GM18520 (cell line): ENCODE data around the gene GSK3B.
"Not testable (repeated sequence)": the region's sequence is repeated elsewhere in the genome, so short reads cannot be mapped to it uniquely, and the experiment has no call there.

Experiments used
- ATAC-seq: cut with Tn5 transposase; IDR thresholded peaks from one replicate; pipeline ENCODE4 v1.9.1; 2021; ENCODE audit not compliant: unreplicated experiment

The GSK3B gene

DNA sequence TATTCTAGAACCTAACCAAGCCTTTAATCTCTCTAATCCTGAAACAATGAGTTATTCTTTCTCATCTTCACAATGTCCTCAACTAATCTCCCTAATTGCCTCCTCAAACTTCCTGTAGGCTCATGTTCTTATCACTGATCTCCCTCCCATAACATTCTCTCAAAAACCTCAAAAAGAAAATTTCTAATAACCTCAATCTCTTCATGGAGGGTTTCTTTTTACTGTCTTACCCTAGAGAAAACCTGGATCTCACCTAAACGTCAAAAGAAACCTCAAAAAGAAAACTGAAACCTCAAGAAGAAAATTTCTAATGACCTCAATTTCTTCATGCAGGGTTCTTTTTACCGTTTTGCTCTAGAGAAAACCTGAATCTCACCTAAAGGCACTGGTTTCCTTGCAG lies 150.2 kb downstream of the GSK3B start:
- ATAC-seq, result peak; percentile 35

DNA sequence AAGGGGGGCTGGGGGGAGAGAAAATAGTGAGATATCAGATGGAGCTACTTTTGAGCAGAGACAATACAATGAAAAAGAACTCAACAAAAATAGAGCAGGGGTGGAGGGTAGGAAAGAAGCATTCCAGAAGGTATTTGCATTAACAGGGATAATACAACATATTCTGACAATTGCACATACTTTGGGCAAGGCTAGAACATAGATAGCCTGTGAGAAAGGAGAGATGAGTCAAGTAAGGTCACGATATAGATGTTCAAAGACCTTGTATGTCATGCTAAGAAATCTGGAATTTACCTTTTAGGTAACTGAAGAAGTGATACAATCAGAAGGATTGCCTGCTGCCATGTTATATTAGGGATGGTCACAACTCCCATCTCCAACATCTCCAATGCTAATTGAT lies 155.2 kb downstream of the GSK3B start:
- ATAC-seq, result no peak

GRCh38 chr3:119937229-119937628 lies 157.0 kb downstream of the GSK3B start:
- peak; percentile 95 for ATAC-seq

DNA sequence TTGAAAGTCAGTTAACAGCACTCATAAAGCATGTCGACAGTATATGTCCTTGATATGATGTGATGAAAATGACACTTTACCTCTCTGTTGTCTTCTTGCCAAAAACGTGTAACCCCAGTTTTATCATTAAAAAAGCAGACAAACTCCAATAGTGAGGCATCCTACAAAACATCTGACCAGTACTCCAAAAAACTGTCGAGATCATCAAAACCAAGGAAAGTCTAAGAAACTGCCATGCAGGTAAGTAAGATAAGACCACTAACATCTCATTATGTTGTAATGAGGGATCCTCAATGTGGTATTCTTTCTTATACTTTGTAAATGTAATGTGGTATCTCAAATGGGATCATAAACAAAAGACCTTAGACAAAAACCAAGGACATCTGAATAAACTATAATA lies 160.0 kb downstream of the GSK3B start:
- no peak for ATAC-seq

DNA sequence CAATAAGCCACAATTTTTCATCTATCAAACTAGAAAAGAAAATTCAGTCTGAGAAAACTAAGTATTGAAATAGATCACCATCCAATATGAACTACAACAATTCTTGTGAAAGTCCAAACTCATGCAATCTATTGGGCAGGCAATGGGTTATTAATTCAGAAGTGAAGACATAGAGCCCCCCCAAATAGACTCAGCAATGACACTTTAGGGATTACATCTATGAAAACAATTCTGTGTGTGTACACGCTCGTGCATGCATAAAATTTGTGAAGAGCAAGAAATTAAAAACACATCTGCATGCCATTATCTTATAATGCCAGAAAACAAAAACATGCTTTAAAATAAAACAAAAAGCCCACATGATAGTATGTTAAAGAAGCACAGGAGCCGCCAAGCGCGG lies 161.0 kb downstream of the GSK3B start:
- no peak for ATAC-seq

GRCh38 chr3:119930286-119930685 lies 164.0 kb downstream of the GSK3B start:
- no peak for ATAC-seq

- ATAC-seq, result no peak
These were observed 167.1 kb downstream of the GSK3B start for GRCh38 chr3:119927190-119927589.

DNA sequence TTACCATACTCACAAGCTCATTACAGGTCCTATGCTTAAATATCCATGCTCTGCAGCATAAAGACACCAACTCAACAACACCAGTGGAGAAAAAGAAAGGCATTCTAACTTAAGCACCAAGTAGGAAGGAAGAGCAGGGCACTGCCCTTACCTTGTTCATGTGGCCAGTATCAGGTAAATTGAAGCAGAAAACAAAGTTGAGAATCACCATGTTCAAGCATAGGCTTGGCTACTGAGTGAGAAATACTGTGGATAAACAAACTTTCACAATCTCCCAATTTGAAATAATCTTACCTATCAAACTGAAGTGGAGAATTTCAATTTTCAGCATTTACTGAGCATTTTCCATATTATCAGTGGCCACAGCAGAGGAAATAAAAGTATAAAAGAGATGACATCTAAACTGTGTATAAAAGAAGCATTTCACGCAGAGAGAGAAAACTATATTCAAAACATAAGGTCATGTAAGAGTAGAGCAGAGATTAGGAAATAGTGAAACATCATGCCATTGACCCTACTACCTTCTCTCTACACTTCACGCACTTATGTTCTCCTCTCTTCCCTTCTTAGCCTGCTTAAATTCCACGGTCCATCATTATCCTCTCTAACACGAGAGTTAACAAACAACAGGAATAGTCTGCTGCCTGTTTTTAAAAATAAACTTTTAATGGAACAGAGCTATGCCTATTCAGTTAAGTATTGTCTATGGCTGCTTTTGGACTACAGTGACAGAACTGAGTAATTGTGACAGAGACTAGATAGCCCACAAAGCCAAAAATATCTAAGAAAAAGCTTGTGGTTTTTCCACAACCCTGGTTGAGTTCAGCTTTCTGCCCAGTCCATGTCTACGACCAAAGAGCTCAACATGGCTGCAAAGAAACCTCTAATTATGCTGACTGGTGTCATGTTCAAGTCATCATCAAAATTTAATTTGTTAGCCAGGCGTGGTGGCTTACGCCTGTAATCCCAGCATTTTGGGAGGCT lies 169.8 kb downstream of the GSK3B start:
- ATAC-seq, result no peak

DNA sequence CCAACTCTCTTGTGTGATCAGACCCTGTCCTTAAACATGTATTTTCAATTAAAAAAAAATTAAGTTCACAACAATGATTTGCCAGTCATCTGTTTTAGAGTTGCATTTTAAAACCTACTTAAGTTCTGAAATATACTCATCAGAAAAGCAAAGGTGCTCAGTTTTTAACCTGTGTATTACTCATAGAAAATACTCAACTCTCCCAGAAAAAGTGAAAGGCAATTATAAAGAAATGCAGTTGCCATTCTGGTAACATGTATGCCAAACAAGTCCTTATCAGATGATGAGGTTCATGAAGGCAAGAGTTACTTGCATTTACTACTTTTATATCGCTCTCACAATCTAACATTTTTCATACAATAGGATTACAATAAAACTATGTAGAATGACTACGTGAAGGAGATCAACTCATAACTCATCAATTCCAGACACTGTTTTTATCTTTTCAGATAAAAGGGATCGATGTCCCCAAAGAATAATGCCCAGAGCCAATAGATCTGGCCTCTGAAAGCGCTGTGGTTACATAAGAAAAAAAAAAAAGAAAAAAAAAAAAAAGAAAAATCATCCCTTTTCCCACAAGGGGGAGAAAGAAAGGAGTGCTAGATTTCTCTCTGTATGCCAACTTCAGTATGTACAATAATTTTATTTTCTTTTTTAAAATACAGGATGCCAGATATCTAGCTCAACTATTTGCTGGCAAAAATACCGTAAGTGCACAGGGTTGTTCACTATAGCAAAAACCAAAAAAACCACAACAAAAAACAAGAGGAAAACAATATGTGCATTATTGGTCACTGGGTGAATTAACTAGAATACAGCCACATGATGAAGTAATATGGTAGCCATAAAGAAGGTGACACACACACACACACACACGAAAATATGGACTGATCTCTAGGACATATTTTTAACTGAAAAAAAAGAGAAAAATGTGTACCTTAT lies 175.0 kb downstream of the GSK3B start:
- ATAC-seq, result no peak

- no peak for ATAC-seq
These were observed 181.2 kb downstream of the GSK3B start for GRCh38 chr3:119913021-119913420.

DNA sequence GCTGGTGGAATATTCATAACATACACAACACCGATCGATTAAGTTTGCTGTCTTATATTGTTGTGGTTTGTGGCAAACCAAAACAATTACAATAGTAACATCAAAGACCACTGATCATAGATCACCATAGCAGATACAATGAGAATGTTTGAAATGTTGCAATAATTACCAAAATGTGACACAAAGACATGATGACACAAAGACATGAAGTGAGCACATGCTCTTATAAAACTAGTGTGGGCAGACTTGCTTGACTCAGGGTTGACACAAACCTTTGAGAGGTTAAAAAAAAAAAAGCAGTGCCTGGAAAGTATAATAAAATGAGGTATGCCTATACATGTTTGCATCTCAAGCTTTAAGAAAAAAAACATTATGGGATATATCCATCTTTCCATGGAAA lies 182.0 kb downstream of the GSK3B start:
- ATAC-seq, result no peak

DNA sequence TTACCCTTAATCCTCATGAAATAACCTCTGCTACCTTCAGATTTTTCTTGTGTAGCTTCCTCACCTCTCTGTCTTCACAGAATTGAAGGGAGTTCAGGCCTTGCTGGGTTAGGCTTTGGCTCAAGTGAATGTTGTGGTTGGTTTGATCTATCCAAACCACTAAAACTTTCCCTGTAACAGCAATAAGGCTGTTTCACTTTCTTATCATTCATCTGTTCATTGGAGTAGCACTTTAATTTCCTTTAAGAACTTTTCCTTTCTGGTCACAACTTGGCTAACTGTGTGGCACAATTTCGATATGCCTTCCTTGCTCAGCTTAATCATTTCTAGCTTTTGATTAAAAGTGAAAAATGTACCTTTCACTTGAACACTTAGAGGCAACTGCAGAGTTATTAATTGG lies 182.5 kb downstream of the GSK3B start:
- ATAC-seq, result no peak

- ATAC-seq, result no peak
These were observed 192.2 kb downstream of the GSK3B start for GRCh38 chr3:119902061-119902460.

GRCh38 chr3:119901148-119901547 lies 193.1 kb downstream of the GSK3B start:
- ATAC-seq, result no peak

DNA sequence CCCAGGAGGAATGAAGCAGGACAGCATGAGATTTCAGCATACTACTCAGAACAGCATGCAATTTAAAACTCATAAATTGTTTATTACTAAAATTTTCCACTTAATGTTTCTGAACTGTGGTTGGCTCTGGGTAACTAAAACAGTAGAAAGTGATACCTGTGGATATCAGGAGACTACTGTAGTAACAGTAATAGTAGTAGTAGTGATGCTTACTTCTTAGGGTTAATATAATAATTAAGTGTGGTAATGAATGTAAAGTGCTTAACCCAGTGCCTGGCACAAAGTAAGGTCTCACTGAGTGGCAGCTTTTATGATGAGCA lies 195.1 kb downstream of the GSK3B start:
- ATAC-seq, result no peak

GRCh38 chr3:119898478-119899191 lies 195.6 kb downstream of the GSK3B start:
- no peak for ATAC-seq

GRCh38 chr3:119894195-119894594 lies 200.1 kb downstream of the GSK3B start:
- no peak for ATAC-seq

GRCh38 chr3:119893769-119894168 lies 200.5 kb downstream of the GSK3B start:
- no peak for ATAC-seq

DNA sequence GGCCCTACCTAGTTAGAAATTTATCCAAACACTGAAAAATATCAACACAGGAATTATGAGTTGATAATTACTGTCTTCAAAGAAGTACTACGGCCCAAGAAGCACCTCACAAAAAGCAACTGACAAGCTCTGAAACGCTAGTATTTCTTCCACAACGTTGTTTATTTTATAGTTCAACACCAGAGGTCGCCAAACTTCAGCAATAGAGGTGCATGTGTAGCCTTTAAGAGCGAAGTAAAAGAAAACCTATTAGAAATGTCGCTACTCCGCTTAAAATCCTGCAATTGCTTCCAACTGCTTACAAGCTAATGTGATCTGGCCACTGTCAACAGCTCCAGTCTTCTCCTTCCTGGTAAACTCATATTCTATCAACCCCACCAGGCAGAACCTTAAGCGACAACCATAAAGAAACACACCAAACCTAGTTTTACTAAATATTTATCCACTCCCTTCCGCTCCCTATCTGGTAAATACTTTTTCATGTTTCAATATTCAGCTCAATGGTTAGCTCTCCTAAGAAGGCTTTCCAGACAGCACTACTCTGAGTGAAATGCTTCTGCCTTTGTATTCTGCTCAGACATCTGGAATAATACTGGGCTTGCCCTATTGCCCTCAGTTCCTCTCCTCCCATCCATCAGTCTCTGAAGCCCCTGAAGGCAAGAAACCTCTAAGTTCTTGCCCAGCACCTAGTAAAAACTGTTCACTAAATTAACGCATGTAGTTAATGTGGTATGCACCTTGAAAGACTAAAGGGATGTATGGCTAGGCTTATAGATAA lies 202.1 kb downstream of the GSK3B start:
- no peak for ATAC-seq

DNA sequence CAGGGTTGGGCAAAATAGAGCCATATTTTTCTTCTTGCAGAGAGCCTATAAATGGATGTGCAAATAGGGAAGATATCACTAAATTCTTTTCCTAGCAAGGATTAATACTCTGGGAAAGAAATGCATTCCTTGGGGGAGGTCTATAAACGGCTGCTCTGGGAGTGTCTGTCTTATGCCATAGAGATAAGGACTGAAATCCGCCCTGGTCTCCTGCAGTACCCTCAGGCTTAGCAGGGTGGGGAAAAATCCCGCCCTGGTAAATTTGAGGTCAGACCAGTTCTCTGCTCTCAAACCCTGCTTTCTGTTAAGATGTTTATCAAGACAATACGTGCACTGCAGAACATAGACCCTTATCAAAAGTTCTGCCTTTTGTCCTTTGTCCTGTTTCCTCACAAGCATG lies 205.6 kb downstream of the GSK3B start:
- not testable (repeated sequence) for ATAC-seq
